ENCODE data around the gene APOA4.
"Not testable (repeated sequence)": the region's sequence is repeated elsewhere in the genome, so short reads cannot be mapped to it uniquely, and the experiment has no call there.

Gene APOA4

DNA sequence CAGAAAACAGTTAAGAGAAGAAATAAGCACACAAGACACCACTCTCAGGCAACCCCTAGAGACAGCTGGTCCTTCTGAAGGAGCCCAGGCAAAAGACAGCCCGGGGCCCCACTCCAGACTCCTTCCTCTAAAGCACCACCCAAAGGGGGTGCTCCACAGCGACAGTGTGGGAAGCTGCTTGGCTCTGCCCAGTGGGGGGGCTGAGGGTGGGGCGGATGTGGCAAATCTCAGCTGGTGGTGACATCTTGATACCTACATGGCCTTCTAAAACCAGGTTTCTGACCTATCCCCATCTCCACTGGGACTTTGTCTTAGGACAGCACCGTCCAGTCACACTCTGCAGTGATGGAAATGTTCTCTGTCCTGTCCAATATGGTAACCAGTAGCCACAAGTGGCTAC is 24.5 kb upstream of the APOA4 start:
- DNase-seq: no peak

DNA sequence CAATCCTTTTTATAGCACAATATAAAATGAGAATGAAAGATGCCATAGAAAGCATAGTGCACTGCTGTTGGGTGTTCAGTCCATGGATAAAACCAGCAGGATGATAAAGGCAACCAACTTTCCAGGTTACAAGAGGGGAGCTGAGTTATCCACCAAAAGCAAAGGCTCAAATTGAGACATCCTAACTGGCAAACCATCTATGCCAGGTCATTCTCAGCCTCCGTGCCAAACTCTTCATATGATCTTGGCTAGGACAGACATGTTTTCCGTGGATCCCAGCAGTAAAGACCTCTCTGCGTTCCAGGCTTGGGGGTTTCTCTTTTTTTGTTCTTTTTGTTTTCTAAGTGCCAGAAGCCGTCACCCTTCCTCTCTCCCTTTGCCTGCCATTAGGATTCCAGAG is 21.6 kb upstream of the APOA4 start:
- peak; percentile 9 for DNase-seq

DNA sequence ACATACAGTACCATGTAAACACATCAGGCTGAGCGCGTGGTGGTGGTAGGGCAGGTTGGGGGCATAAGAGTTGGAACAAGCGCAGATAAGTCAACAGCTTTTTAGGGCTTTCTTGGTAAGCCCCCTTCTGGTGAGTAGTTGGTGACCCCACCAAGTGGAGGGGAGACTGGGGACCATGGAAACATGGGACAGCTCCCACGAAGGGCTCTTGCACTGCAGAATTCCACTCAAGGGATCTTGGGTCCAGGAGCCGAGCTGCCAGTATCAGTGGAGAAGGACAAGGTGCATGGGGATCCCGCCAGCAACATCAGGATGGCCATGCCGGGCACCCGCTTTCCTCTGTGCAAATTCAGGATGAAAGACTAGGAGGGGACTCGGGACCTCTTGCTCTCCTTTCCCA is 20.6 kb upstream of the APOA4 start:
- no peak for DNase-seq

DNA sequence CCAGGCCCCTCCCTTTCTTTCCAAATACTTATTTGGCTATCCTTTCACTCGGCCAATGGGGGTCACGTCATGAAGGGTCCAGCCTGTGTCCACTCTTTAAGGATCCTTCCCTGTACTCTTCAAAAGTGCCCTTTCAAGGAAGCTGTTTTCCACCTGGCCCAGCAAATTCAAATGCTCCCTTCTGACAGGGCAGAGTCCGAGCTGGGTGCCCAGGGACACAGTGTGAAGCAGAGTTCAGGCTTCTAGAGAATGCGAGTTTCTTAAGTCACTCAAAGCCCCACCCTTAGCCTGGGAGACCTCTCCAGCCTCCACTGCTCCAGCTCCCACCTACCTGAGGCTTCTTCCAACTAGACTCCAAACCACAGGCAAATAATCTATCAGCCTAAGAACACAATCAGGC is 19.8 kb upstream of the APOA4 start:
- DNase-seq: no peak

DNA sequence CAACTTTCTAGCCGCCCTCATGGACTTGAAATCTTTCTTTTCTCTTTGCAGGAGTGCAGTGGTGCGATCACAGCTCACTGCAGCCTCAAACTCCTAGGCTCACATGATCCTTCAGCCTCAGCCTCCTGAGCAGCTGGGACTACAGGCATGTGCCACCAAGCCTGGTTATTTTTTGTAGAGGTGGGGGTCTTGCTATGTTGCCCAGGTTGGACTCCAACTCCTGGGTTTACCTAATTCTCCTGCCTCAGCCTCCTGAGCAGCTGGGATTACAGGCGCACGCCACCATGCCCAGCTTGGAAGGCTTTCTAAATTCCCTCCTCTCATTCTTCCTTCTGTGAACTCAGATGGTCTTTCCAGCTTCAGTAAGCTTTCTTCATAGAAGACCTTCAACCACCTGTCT is 19.0 kb upstream of the APOA4 start:
- DNase-seq: no peak

DNA sequence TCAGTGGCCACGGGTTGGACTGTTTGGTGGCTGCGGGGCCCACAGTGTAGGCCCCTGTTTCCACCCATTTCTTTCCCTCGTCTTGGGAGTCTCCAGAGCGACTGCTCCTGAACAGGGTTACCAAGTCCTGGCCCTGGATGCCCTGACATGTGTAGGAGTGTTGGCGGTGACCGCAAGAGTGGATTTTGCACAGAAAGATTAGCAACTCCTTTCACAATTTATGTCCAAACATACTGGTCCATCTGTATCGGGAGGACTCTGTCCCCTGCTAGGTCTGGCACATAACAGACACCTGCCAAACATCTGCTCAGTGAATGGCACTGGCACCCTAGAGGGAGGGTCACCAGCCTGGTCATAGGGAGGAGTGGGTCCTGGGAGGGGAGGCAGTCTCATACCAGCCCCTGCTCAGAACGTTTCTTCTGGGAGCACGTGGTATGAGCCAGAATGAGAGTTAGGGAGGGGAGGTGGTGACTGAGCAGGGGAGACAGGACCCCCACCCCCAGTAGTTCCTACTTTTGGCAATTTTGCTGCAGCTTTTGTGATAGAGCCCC is 17.7 kb upstream of the APOA4 start:
- DNase-seq: no peak

DNA sequence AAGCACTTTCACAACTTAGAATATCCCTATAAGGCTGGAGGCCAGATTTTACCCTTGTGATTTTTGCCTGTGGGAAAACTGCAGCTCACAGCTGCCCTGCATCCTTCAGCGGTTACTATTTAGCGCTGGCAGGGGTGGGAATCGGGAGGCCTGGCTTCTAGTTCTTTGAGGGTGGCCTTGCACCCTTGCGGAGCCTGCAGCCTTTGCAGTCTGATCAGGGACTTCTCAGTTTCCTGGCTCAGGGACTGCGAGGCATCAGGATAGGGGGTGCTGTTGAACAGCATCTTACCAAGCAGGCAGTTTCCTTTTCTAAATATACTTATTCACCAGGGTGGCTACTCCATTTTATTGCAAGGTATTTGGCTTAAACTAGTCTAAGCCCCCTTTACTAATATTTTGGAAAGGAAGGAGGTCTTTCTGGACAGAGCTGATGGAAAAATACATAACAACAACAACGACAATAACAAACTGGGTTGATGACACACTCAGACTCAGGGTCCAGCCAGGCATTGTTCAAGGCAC is 17.2 kb upstream of the APOA4 start:
- DNase-seq: no peak

DNA sequence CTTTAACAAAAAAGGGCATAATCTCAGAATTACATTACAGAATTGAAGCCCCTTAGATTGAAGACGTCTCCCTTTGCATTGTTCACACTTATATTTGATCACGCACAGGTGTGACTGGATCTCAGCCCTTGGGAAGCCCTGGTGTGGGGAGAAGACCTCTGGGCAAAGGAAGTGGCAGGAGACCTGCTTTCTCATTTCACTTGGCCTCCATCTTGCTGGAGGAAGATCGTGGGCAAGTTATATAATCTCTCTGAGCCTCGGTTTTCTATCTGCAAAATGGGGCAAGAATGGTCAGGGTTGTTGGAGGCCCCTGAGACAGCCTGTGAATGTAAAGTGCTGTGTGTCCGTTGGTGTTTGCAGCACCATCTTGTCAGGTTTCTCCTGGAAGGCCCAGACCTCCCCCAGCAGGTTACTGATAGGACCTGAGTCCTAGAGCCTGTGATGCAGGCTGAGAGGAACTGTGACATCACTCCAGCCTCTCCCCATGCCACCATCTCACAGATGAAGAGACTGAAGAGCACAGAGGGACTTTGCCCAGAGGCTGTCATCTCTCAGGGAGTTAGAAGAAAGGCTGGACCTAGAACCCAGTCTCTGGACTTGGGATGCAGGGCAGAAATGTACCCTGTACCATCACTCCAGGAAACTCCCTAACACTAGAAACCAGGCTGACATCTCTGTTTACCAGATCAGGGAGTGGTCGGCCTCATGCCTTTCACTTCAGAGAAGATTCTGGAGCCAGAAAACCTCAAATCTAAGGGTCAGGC is 15.4 kb upstream of the APOA4 start:
- DNase-seq: no peak

DNA sequence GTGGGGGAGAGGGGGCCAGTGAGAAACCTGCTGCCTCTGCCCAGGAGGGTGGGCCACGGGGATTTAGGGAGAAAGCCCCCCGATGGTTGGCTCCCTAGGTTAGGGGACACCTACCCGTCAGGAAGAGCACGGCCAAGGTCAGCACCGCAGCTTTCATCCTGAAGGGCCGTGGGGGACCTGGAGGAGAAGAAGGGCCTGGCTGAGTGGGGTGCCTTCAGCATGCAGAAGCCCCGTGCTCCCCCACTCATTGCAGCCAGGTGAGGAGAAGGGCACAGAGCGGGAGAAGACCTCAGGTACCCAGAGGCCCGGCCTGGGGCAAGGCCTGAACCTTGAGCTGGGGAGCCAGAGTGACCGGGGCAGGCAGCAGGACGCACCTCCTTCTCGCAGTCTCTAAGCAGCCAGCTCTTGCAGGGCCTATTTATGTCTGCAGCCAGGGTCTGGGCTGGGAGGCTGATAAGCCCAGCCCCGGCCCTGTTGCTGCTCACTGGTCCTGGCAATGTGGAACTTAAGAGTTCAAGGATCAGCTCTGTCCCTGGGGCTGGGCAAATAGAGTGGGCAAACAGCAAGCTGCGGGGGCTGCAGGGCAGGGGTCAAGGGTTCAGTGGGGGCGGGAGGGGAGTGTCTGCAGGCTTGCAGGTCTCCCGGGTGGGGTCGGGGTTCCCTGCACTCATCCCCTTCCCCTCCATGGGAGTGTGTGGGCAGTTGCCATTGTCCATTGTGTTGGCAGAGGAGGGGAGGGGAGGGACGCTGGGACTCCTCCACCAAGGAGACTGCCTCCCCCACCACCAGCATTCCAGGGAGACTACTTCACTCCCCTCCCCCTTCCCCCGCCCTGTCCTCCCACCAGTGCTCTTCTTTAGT is 14.4 kb upstream of the APOA4 start, which contains the start of gene APOA1:
Gene APOA1, minus strand, starts transcription at position 392 of the 861 bp plus-strand sequence. Its CDS starts 235 bp downstream, at position 157.
- no peak for DNase-seq

DNA sequence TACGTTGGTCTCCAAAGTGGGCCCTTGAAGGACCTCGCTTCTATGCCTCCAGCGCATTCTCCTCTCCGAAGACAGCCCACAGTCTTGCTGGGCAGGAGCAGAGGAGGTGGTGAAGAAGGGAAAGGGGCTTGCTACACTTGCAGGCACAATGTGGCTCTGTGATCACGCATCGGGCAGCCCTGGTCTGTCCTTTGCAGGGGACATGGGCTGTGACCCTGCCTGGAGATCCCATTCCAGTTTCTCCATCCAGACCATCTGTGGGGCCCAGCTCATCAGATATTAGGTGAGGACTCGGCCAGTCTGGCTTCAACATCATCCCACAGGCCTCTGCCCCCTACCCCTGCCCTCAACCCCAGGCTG is 13.5 kb upstream of the APOA4 start:
- no peak for DNase-seq

DNA sequence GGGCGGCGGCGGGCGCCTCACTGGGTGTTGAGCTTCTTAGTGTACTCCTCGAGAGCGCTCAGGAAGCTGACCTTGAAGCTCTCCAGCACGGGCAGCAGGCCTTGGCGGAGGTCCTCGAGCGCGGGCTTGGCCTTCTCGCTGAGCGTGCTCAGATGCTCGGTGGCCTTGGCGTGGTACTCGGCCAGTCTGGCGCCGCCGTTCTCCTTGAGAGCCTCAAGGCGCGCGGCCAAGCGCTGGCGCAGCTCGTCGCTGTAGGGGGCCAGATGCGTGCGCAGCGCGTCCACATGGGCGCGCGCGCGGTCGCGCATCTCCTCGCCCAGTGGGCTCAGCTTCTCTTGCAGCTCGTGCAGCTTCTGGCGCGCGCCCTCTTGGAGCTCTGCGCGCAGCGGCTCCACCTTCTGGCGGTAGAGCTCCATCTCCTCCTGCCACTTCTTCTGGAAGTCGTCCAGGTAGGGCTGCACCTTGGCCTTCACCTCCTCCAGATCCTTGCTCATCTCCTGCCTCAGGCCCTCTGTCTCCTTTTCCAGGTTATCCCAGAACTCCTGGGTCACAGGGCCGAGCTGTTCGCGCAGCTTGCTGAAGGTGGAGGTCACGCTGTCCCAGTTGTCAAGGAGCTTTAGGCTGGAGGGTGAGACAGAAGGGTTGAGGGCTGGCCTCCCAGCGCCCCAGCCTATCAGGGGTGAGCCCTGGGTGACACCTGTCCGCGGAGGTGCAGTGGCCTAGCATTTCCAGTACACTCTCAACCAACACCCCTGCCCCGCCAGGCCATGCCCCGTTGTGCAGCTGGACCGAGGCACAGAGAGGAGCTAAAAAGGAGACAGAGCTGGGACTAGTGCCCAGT is 12.9 kb upstream of the APOA4 start:
- peak; percentile 93 for DNase-seq

DNA sequence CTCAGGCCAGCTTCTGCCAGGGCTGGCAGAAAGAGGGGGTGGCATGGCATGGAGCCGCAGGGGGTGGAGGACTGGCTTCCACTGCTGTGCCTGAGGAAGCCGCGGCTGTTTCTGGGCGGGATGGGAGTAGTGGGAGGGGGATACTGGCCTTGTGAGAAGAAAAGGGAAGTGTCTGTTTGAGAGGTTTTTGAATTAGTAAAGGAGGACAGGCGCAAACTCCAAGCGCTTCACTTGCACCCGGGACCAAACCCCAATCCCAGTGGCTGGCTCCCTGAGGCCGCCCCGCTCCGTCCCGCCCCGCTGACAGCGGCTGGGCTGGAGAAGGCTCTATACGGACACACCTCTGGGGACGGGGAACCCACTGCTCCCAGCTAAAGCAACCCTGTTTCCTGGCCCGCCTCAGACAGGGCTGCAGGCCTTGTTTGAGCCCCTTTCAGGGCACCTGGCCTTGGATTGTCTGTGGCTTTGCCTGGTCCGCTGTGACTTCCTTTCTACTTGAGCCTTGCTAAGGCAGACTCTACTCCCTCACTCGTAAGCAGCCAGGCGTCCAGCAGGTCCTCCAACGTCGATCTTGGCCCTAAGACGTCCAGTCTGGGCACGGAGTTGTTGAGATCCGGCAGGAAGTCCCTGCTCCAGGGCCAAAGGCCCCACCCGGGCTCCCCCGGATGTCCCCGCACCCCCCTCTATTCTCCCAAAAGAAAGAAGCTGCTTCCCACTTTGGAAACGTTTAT is 12.1 kb upstream of the APOA4 start:
- DNase-seq: no peak

DNA sequence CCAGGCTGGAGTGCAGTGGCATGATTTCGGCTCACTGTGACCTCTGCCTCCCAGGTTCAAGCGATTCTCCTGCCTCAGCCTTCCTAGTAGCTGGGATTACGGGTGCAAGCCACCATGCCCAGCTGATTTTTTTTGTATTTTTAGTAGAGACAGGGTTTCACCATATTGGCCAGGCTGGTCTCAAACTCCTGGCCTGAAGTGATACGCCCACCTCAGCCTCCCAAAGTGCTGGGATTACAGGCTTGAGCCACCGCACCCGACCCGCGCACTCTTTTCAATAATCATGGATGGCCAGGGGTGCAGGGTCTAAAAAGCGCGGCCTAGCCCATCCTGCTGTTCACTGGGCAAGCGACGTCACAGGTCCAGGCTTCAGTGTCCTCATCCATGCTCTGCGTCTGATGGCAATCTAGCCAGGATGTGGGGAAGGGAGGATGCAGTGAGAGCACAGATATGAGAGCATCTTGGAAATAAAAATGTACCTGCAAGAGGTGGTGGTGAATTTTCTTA is 11.5 kb upstream of the APOA4 start:
- not testable (repeated sequence) for DNase-seq

DNA sequence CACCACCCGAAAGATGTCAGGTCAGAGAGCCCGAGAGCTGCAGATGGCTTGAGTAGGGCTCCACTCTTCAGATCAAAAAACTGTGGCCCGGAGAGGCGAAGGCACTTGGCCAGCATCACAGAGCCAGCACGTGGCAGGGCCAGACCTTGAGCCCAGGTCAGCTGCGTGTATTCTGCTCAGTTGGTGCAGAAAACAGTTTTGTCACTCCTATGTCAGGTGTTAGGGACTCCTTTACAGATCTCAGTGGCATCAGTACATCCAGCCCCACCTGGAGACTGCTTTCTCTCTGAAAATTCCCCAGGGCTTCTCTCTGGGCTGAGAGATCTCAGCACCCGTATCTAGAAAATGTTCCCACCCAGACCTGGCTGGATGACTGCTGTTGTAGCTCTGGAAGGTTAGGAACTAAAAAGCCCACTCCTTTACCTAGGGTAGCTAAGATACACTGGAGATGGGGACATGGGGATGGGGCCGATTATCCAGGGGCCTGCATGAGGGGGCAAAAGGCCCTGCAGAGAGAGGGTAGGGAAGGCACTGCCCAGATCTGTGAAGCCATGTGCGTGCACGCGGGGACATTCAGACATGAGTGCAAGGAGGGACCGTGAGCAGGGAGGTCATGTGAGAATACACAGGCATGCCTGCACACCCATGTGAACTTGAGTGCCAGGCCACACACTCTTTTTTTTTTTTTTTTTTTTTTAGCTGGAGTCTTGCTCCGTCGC is 10.9 kb upstream of the APOA4 start:
- DNase-seq: no peak

DNA sequence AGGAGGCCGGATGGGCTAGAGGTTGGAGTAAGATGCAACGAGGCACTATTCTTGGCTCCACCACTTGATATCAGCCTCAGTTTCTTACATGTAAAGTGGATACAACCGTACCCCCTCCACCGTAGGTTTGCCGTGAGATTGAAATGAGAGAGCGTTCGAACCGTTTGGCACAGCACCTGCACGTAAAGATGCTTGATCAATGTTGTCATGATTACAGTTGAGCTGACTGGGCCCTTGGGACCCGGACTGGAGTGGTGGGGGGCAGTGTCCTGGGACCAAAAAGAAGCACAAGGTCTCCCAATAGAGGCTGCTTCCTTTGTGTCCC is 10.3 kb upstream of the APOA4 start:
- no peak for DNase-seq

DNA sequence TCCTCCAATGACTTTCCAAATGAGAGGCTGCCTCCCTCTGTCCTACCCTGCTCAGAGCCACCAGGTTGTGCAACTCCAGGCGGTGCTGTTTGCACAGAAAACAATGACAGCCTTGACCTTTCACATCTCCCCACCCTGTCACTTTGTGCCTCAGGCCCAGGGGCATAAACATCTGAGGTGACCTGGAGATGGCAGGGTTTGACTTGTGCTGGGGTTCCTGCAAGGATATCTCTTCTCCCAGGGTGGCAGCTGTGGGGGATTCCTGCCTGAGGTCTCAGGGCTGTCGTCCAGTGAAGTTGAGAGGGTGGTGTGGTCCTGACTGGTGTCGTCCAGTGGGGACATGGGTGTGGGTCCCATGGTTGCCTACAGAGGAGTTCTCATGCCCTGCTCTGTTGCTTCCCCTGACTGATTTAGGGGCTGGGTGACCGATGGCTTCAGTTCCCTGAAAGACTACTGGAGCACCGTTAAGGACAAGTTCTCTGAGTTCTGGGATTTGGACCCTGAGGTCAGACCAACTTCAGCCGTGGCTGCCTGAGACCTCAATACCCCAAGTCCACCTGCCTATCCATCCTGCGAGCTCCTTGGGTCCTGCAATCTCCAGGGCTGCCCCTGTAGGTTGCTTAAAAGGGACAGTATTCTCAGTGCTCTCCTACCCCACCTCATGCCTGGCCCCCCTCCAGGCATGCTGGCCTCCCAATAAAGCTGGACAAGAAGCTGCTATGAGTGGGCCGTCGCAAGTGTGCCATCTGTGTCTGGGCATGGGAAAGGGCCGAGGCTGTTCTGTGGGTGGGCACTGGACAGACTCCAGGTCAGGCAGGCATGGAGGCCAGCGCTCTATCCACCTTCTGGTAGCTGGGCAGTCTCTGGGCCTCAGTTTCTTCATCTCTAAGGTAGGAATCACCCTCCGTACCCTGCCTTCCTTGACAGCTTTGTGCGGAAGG is 9.5 kb upstream of the APOA4 start:
- DNase-seq: no peak

DNA sequence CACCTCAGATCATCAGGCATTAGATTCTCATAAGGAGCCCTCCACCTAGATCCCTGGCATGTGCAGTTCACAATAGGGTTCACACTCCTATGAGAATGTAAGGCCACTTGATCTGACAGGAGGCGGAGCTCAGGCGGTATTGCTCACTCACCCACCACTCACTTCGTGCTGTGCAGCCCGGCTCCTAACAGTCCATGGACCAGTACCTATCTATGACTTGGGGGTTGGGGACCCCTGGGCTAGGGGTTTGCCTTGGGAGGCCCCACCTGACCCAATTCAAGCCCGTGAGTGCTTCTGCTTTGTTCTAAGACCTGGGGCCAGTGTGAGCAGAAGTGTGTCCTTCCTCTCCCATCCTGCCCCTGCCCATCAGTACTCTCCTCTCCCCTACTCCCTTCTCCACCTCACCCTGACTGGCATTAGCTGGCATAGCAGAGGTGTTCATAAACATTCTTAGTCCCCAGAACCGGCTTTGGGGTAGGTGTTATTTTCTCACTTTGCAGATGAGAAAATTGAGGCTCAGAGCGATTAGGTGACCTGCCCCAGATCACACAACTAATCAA is 8.8 kb upstream of the APOA4 start:
- no peak for DNase-seq

DNA sequence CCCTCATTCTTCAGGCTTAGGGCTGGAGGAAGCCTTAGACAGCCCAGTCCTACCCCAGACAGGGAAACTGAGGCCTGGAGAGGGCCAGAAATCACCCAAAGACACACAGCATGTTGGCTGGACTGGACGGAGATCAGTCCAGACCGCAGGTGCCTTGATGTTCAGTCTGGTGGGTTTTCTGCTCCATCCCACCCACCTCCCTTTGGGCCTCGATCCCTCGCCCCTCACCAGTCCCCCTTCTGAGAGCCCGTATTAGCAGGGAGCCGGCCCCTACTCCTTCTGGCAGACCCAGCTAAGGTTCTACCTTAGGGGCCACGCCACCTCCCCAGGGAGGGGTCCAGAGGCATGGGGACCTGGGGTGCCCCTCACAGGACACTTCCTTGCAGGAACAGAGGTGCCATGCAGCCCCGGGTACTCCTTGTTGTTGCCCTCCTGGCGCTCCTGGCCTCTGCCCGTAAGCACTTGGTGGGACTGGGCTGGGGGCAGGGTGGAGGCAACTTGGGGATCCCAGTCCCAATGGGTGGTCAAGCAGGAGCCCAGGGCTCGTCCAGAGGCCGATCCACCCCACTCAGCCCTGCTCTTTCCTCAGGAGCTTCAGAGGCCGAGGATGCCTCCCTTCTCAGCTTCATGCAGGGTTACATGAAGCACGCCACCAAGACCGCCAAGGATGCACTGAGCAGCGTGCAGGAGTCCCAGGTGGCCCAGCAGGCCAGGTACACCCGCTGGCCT is 7.2 kb upstream of the APOA4 start:
- no peak for DNase-seq

DNA sequence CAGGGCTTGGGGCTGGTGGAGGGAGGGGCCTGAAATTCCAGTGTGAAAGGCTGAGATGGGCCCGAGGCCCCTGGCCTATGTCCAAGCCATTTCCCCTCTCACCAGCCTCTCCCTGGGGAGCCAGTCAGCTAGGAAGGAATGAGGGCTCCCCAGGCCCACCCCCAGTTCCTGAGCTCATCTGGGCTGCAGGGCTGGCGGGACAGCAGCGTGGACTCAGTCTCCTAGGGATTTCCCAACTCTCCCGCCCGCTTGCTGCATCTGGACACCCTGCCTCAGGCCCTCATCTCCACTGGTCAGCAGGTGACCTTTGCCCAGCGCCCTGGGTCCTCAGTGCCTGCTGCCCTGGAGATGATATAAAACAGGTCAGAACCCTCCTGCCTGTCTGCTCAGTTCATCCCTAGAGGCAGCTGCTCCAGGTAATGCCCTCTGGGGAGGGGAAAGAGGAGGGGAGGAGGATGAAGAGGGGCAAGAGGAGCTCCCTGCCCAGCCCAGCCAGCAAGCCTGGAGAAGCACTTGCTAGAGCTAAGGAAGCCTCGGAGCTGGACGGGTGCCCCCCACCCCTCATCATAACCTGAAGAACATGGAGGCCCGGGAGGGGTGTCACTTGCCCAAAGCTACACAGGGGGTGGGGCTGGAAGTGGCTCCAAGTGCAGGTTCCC is 6.5 kb upstream of the APOA4 start, which contains the start of gene APOC3:
Gene APOC3, plus strand, starts transcription at position 383 of the 659 bp plus-strand sequence. CDS start 676 bp downstream, outside the sequence.
- no peak for DNase-seq

All from NCI-H446 treated with DMSO at 0.1 percent for 48 hours (cell line).